GM12878 (cell line): Measurements from ENCODE around the gene M1AP. TPM values are rescaled to one million over a fixed set of nuclear protein-coding genes. Genes with fewer than 3 reads are reported as not detected.

Experiments used
- ATAC-seq: fragments of 200-7000 bp; cut with Tn5 transposase; 3 replicates; pipeline ENCODE4 v1.9.1; 2020; ENCODE audit warnings: mild to moderate bottlenecking, moderate library complexity
- Bru-seq: library from RNA; stranded (reverse); fragments of 400-500 nt; gene quantifications from one replicate; lab custom pipeline; 2021; lab: Mats Ljungman, UMichigan
- BruChase-seq, 2 experiments: library from RNA; stranded (reverse); fragments of 400-500 nt; gene quantifications; one replicate each; lab custom pipeline; 2021; lab: Mats Ljungman, UMichigan
- BruUV-seq: library from RNA; stranded (reverse); fragments of 400-500 nt; replicated peaks from 2 replicates; lab custom pipeline; 2021; lab: Mats Ljungman, UMichigan
- CTCF ChIA-PET: fragments of 300-600 bp; sonication (Branson Sonifier 250); formaldehyde crosslinking; extraction: SDS; loops from one replicate; lab custom pipeline; 2021; ENCODE audit warnings: inconsistent platforms; lab: Yijun Ruan, JAX
- POLR2A ChIA-PET: fragments of 350-600 bp; formaldehyde crosslinking; extraction: SDS; loops from one replicate; lab custom pipeline; 2021; ENCODE audit warnings: inconsistent platforms; lab: Charles Lee
- RAD21 ChIA-PET: fragments of 300-600 bp; sonication (Branson Sonifier 250); formaldehyde crosslinking; loops from one replicate; lab custom pipeline; 2023; ENCODE audit warnings: antibody characterized with exemption; ENCODE audit not compliant: unreplicated experiment; lab: Charles Lee
- SMC1A ChIA-PET: fragments of 300-600 bp; sonication (Branson Sonifier 250); formaldehyde crosslinking; loops from one replicate; lab custom pipeline; 2023; ENCODE audit not compliant: unreplicated experiment, uncharacterized antibody; lab: Charles Lee
- DNase-seq: peaks from one replicate; pipeline ENCODE4 v3.0.0-alpha.2; 2011; ENCODE audit warnings: low read depth, low spot score
- FAIRE-seq: peaks from 3 replicates; lab custom pipeline; 2011; peaks lifted over from hg19 to GRCh38; lab: Jason Lieb, UNC
- H2AFZ ChIP-seq: 2 replicates; pipeline ENCODE4 v1.6.0; 2011; ENCODE audit warnings: low read depth, low read length, control low read depth; ENCODE audit not compliant: control insufficient read depth
- H3K27ac ChIP-seq: 2 replicates; pipeline ENCODE4 v1.5.1; 2011; ENCODE audit warnings: control low read depth; ENCODE audit not compliant: control insufficient read depth, insufficient read depth
- H3K27me3 ChIP-seq, 2 experiments: replicated peaks in 1 of 2; 2 replicates each; pipeline versions ENCODE4 v1.6.0 to v1.6.1; 2011; ENCODE audit warnings: low read length in 1 of 2; ENCODE audit not compliant: control insufficient read depth in 2 of 2, insufficient read depth in 2 of 2
- H3K36me3 ChIP-seq, 2 experiments: 2 replicates each; pipeline ENCODE4 v1.5.1; 2011; ENCODE audit warnings: low read length in 1 of 2; ENCODE audit not compliant: control insufficient read depth in 2 of 2, insufficient read depth in 2 of 2
- H3K4me1 ChIP-seq: 2 replicates; pipeline ENCODE4 v1.6.1; 2011; ENCODE audit warnings: mild to moderate bottlenecking, low read length, moderate library complexity, mixed read lengths; ENCODE audit not compliant: control insufficient read depth, insufficient read depth
- H3K4me2 ChIP-seq: 2 replicates; pipeline ENCODE4 v1.6.0; 2011; ENCODE audit warnings: control low read depth; ENCODE audit not compliant: control insufficient read depth, insufficient read depth
- H3K4me3 ChIP-seq: fragments of 200-600 bp; sonication (generic); 2 replicates; pipeline ENCODE4 v1.5.1; 2016
- H3K79me2 ChIP-seq: 2 replicates; pipeline ENCODE4 v1.6.0; 2011; ENCODE audit warnings: low read length; ENCODE audit not compliant: control insufficient read depth, insufficient read depth
- H3K9ac ChIP-seq: 2 replicates; pipeline ENCODE4 v1.8.0; 2011; ENCODE audit warnings: low read length, control low read depth, mixed read lengths; ENCODE audit not compliant: control insufficient read depth, insufficient read depth
- H3K9me3 ChIP-seq: replicated peaks from 3 replicates; pipeline ENCODE4 v1.5.1; 2011; ENCODE audit warnings: mild to moderate bottlenecking, low read length; ENCODE audit not compliant: control insufficient read depth, insufficient read depth
- H4K20me1 ChIP-seq: 2 replicates; pipeline ENCODE4 v1.6.0; 2011; ENCODE audit not compliant: control insufficient read depth, insufficient read depth
- SPI1 ChIP-seq: IDR thresholded peaks from 2 replicates; pipeline ENCODE4 v1.6.1; 2011; ENCODE audit warnings: low read depth, mild to moderate bottlenecking, low read length, moderate library complexity, borderline replicate concordance; ENCODE audit not compliant: insufficient read depth
- TCF12 ChIP-seq: IDR thresholded peaks from 2 replicates; pipeline ENCODE4 v1.6.1; 2011; ENCODE audit warnings: low read depth, mild to moderate bottlenecking, low read length
- ZNF384 ChIP-seq: IDR thresholded peaks from 2 replicates; pipeline ENCODE4 v1.6.1; 2012; ENCODE audit warnings: low read depth, mild to moderate bottlenecking, low read length, improper control_type of control experiment, borderline replicate concordance
- WGBS: methylation state at CpG from one replicate; pipeline ENCODE4 v1.1.6; 2016; ENCODE audit warnings: low lambda C conversion rate; ENCODE audit not compliant: insufficient replicate concordance, insufficient coverage; ENCODE audit errors: missing lambda C conversion rate; 5-methylcytosine and 5-hydroxymethylcytosine counted together
- in situ Hi-C: fragments of 300-500 bp; cut with MboI; formaldehyde crosslinking; loops from 9 replicates; pipeline ENCODE4 v1.14.3; 2018; ENCODE audit warnings: mixed read lengths
- intact Hi-C: fragments of 100-400 bp; cut with micrococcal nuclease; formaldehyde crosslinking; loops from one replicate; pipeline ENCODE4 v1.14.2; 2022; ENCODE audit not compliant: unreplicated experiment
- long read RNA-seq, 2 experiments: library from polyadenylated mRNA; unstranded; transcript quantifications; one replicate each; pipeline ENCODE4 v2.0.0, GENCODE V29; 2019 to 2020
- polyA minus RNA-seq, 3 experiments: library from RNA; depleted of rRNA, polyadenylated mRNA; stranded (reverse); fragments of >200 nt; gene quantifications; 2 replicates each; pipeline ENCODE4 v1.2.3, GENCODE V29; 2011
- polyA plus RNA-seq, 11 experiments: library from polyadenylated mRNA; depleted of rRNA in 4 of 11; unstranded in 6 of 11; stranded (reverse) in 5 of 11; fragments of >200 nt; fragmentation: Nextera tagmentation in 4 of 11; fragmentation: Illumina TruSeq in 1 of 11; extraction: Ambion mirVana in 4 of 11; extraction: Trizol in 1 of 11; gene quantifications; 1 replicate in 1 of 11; 2 replicates in 10 of 11; pipeline versions ENCODE4 v1.2.1 to v1.2.3, GENCODE V29; 2011 to 2016; ENCODE audit warnings: inconsistent platforms in 2 of 11, missing spikeins in 2 of 11, low read depth in 1 of 11
- total RNA-seq, 4 experiments: library from RNA; depleted of rRNA in 3 of 4; stranded (reverse); fragments of >200 nt in 3 of 4; fragmentation: Illumina TruSeq in 1 of 4; extraction: Trizol in 1 of 4; gene quantifications; 2 replicates each; pipeline versions ENCODE4 v1.2.1 to v1.2.3, GENCODE V29; 2013 to 2021

Gene M1AP
- total RNA-seq (2013; cell fraction: nucleolus; rRNA removed): not detected in 2 replicates
- 0.22 and 0.28 TPM in 2 replicates for total RNA-seq (2014; rRNA removed)
- total RNA-seq (2014; rRNA removed; fragmentation: Illumina TruSeq; extraction: Trizol): not detected in 2 replicates
- total RNA-seq (2021): not detected in 2 replicates
- not detected for polyA plus RNA-seq (2011; ENCODE audit: low read depth)
- 0.04 TPM in 1 of 2 replicates, not detected in the other for polyA plus RNA-seq (2011; rRNA removed)
- polyA plus RNA-seq (2011; cell fraction: cytosol; rRNA removed): 0.03 and 0.07 TPM in 2 replicates
- 0.07 TPM in 1 of 2 replicates, not detected in the other for polyA plus RNA-seq (2011; cell fraction: nucleus; rRNA removed)
- polyA plus RNA-seq (2012): 0.18 and 0.22 TPM in 2 replicates
- 0.15 and 0.17 TPM in 2 replicates for polyA plus RNA-seq (2014; fragmentation: Illumina TruSeq; extraction: Trizol)
- polyA plus RNA-seq (2014; fragmentation: Nextera tagmentation; extraction: Ambion mirVana): under 1 TPM; 0.16 to 0.32 TPM
- 0.22 TPM in 1 of 2 replicates, not detected in the other for polyA plus RNA-seq (2014; rRNA removed)
- polyA plus RNA-seq (2016; fragmentation: Nextera tagmentation; extraction: Ambion mirVana): under 1 TPM in 1 of 2 experiments, not detected in 1; 0.08 TPM
- polyA minus RNA-seq (2011; rRNA and poly(A)+ RNA removed): not detected in 2 replicates
- polyA minus RNA-seq (2011; cell fraction: cytosol; rRNA and poly(A)+ RNA removed): not detected in 2 replicates
- polyA minus RNA-seq (2011; cell fraction: nucleus; rRNA and poly(A)+ RNA removed): not detected in 2 replicates
- Bru-seq, nascent RNA: percentile 11 among the genes with signal in this experiment
- BruChase-seq, experiment 1, labeled RNA remaining after a 6-hour chase: percentile 1 among the genes with signal in this experiment
- percentile 4 among the genes with signal in this experiment for BruChase-seq, experiment 2, labeled RNA remaining after a 2-hour chase
- long read RNA-seq, experiment 1: 0 reads
- long read RNA-seq, experiment 2, partial matches to known transcripts: 0 of 1 reads
- long read RNA-seq, experiment 2, other reads (novel, unspliced or antisense): 1 of 1 reads

GRCh38 chr2:74648009-74648443, at the start of gene M1AP:
M1AP (minus strand) TSS chr2:74648330; CDS start chr2:74640275, 8,055 bp downstream.
- WGBS: 79% methylated on average over 44 of the region's 45 CpGs
- no peak for ATAC-seq
- BruUV-seq: no TSS peak
- H3K27ac ChIP-seq: no peak within 1 kb of the TSS
- no peaks in the 10 kb centered on the region for H3K36me3 ChIP-seq
- RAD21 ChIA-PET: no interaction called here
- no peak within 1 kb of the TSS for H3K4me3 ChIP-seq
- H3K27me3 ChIP-seq: no peaks in the 10 kb centered on the region
- CTCF ChIA-PET: no interaction called here
- intact Hi-C loops: no loop called here
- no peak for FAIRE-seq
- H2AFZ ChIP-seq: no peak within 1 kb of the TSS
- SMC1A ChIA-PET: no interaction called here
- no peak within 1 kb of the TSS for H3K4me2 ChIP-seq
- no peaks in the 10 kb centered on the region for H3K4me1 ChIP-seq
- no peaks in the 10 kb centered on the region; the same call in 2 of the 3 replicates for H3K9me3 ChIP-seq
- DNase-seq: no peak
- H3K79me2 ChIP-seq: no peaks in the 10 kb centered on the region
- H3K9ac ChIP-seq: no peak within 1 kb of the TSS
- TF ChIP-seq SPI1: no peak
- TF ChIP-seq ZNF384: no peak
- TF ChIP-seq, all 136 proteins: peak for 0
- POLR2A ChIA-PET: no interaction called here
- in situ Hi-C loops: no loop called here
- no peaks in the 10 kb centered on the region for H4K20me1 ChIP-seq

GRCh38 chr2:74696829-74697228, 48.7 kb upstream of the M1AP start:
- CTCF ChIA-PET: no interaction called here
- intact Hi-C loops: loop anchor here (10.0 kb wide), 1 partner anchor 928 kb away; no protein-coding TSS in a partner anchor
- POLR2A ChIA-PET: no interaction called here

More at GRCh38 chr2:74696829-74697228, 48.7 kb upstream of the M1AP start:
- H3K4me3 ChIP-seq: no peak overlapping the region
- in situ Hi-C loops: loop anchor here (10.0 kb wide), 1 partner anchor 908 kb away; no protein-coding TSS in a partner anchor
- no peak overlapping the region for H3K27ac ChIP-seq
- ATAC-seq (no peak), FAIRE-seq (no peak), DNase-seq (no peak)
- WGBS: 0% methylated on average over 2 of the region's 2 CpGs
- ChIA-PET SMC1A (interaction anchor here (1.6 kb wide), 1 partner anchor 9 kb away, joined by 4 read pairs; no protein-coding TSS in a partner anchor), RAD21 (no interaction called here)
- H4K20me1 ChIP-seq: no peaks in the 10 kb centered on the region
- TF ChIP-seq TCF12: no peak
- no TSS peak for BruUV-seq
- H3K79me2 ChIP-seq: no peaks in the 10 kb centered on the region
- H3K36me3 ChIP-seq: no peaks in the 10 kb centered on the region
- H3K9ac ChIP-seq: no peak overlapping the region
- no peak overlapping the region for H3K4me2 ChIP-seq
- H3K27me3 ChIP-seq: peaks cover 0 to 2% of the 10 kb centered on the region in 2 experiments; a peak in 1 of 4 replicates
- H2AFZ ChIP-seq: no peak overlapping the region
- H3K4me1 ChIP-seq: peaks cover 9% of the 10 kb centered on the region
- no peaks in the 10 kb centered on the region for H3K9me3 ChIP-seq
